NCI-H69 (cell line): Measurements from ENCODE around the gene SOBP.

ENCODE experiments used
- DNase-seq: peaks from one replicate; lab custom pipeline; 2025; lab: John Stamatoyannopoulos, UW

Gene SOBP

DNA sequence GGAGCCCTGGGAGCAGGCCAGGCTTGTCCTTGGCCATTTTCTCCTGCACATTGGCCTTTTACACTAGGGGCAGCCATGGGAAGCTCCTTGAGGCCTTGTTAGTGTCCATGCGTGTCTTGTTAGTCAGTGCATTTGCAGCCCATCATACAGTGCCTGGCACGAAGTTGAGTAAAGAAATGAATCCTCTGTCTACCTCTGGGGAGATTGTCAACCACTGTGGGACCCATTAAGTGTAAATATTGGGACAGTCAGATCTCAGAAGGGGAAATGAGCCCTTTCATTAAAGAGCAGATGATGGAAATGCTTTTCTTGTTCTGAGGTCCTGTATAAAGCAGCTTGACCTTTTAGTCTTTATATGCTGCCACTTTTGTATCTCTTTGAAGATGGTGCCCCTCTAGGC, 33.9 kb downstream of the SOBP start:
- no peak for DNase-seq

DNA sequence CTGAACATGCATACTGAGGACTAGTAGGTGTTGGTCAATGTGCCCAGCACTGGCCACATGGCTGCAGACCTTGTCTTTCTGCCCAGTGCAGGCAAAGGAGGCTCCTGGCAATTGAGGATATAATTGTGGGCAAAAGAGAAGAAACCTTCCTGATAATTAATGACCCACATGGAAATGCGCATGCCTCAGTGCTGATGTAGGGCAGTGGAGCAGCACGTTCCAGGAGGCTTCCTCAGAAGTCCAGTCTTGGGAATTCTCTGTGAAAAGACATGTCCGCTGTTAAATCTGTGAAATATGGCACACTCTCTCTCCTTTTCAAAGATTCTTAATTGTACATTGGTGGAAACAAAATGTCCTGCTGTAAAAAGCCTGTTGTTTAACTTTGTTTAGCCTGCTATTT, 34.7 kb downstream of the SOBP start:
- no peak for DNase-seq

GRCh38 chr6:107531868-107532267, 42.0 kb downstream of the SOBP start:
- DNase-seq: no peak

- DNase-seq: no peak
These were observed 42.8 kb downstream of the SOBP start for GRCh38 chr6:107532706-107533105.

DNA sequence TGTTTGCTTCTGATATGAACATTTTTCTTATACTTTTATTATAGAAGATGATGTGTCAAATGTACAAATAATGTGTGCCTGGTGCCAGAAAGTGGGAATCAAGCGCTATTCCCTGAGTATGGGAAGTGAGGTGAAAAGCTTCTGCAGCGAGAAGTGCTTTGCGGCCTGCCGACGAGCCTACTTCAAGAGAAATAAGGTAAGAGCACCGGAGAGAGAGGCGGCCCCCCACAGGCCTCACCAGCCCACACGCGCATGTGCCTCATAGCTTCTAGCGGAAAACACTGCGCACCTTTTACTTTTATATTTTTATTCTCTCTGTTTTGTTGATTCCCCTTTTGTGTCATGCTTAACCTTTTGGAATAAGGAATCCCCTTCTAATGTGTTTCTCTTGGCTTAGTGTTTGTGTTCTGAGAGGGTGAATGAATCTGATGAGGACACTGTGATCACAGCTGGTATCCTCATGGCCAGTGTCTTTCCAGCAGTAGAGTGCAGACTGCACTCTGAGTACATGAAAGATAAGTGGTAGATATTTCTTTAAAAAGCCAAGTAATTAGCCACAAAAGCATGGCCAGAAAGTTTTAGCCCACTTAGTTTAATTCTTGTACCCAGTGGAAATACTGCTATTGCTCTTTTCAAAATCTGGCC, 43.6 kb downstream of the SOBP start:
- DNase-seq: no peak

GRCh38 chr6:107534571-107535141, 44.7 kb downstream of the SOBP start:
- no peak for DNase-seq

DNA sequence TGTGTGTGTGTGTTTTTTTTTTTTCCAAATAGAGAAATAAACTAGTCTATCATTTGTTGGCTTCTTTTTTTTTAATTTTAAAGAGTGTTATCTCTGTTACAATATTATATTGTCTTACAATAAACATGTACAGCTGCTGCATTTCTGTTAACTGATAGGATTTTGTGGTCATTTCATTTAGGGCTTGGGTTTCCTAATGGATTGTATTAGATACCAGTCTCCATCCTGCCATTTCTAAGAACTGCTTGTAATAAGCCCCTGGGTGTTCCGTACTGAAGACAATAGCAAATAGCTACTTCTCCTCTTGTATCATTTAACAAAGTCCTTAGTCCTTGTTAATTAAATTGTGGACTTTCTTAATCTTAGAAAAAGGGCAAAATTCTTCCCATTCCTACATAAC, 45.7 kb downstream of the SOBP start:
- peak; percentile 17 for DNase-seq

- peak; percentile 42 for DNase-seq
These were observed 46.5 kb downstream of the SOBP start for GRCh38 chr6:107536180-107536961.

GRCh38 chr6:107537559-107537958, 47.6 kb downstream of the SOBP start:
- DNase-seq: no peak

DNA sequence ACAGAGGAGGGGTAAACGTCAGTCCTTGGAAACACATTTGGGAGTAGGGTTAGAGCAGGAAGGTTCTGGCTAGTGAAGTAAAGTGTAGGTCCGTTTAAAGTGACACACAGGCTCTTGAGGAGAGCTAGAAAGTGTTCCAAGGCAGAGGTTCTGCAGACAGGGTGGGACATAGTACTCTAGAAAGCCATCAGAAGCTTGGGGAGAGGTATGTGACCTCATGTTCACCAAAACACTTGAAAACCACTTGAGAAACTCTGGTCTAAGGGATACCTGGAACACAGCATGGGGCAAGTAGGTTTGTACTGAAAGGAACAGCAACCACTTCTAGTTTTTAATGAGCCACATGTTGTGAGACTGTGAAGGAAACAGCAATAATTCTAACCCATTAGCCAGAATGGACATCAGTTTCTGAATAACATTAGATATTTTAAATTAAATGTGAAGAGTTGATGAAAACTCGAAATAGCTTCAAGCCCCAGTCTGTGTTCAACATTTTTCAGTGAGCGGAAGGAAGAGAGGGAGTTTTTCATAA, 49.0 kb downstream of the SOBP start:
- DNase-seq: peak; percentile 42

- peak; percentile 90 for DNase-seq
These were observed 49.5 kb downstream of the SOBP start for GRCh38 chr6:107539409-107539808.

DNA sequence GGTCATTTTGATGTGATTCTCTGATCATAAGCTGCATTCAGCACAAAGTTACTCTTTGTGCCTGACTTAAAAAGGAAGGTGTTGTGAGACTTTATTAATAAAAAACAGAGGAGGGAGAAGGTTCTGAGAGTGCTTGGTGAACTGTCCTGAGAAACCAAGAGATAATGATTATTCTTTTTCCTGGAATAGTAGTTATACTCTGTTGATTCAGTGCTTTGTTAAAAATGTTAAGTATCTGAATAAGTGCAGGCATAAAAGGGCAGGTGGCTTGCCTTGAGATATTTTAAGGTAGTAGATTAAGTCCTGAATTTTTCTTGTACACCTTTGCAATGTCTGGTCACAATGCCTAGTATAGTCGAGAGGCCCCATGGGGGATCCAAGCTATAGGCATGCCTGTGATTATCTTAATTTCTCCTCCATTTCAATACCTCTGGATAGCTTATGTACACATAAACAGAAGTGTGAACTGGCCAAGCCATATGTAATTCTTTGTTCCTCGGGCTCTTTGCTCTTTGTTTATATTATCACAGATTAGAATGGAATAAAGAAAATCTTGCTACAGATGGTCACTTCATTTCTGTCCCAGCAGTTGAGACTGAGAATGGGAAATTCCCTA, 50.0 kb downstream of the SOBP start:
- DNase-seq: peak; percentile 97

DNA sequence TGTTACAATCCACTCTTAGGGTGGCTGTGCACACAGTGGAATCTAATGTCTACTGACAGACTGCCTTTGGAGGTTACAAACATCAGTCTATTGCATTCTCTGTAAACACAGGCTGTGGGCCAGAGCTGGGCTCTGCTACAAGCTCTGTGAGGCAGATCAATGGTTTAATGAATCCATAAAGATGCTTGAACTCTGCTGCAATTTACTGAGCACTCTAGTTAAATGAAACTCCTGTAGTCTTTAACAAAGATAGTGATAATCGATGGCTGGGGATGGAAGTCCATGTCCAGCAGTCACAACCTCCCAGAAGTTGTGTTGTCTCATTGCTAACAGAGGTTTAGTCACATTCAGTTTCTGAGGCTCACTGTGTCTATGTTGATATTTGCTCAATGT, 50.5 kb downstream of the SOBP start:
- no peak for DNase-seq

- DNase-seq: no peak
These were observed 52.3 kb downstream of the SOBP start for GRCh38 chr6:107542192-107542668.

GRCh38 chr6:107543088-107543487, 53.2 kb downstream of the SOBP start:
- DNase-seq: no peak

DNA sequence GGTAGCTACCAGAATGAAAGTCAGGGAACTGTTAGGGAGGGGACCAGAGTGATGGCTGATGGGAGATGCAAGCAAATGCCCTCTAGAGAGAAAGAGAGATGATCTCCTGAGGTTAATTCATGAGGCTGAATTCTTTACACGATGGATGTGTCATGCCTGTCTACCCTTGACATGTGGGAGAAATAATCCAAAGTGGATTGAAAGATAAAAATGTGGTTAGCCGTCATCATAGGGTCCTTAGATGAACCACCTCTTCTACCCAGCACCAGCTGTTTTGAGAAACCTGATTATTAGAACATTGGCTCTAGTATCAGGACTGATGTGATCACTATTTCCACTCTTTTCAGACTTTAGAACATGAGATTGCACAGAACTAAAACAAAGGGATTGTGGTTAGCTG, 53.6 kb downstream of the SOBP start:
- DNase-seq: no peak

DNA sequence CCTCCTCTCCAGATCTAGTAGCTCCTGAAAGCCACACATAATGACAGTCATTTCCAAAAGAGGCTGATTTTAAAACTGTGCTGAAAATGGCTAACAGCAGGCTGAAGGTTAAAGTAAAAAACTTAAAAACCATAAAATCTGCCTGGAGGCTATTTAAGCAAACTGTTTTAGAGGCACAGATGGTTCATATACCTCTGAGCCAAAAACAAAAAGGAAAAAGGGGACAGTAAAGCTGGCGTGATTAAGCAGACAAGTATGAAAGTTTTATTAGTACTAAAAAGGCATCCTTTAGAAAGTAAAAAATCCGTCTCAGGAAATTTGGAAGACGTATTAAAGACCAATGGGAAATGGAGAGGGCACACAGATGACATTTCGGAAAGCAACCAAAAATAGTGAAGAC, 55.8 kb downstream of the SOBP start:
- DNase-seq: no peak

DNA sequence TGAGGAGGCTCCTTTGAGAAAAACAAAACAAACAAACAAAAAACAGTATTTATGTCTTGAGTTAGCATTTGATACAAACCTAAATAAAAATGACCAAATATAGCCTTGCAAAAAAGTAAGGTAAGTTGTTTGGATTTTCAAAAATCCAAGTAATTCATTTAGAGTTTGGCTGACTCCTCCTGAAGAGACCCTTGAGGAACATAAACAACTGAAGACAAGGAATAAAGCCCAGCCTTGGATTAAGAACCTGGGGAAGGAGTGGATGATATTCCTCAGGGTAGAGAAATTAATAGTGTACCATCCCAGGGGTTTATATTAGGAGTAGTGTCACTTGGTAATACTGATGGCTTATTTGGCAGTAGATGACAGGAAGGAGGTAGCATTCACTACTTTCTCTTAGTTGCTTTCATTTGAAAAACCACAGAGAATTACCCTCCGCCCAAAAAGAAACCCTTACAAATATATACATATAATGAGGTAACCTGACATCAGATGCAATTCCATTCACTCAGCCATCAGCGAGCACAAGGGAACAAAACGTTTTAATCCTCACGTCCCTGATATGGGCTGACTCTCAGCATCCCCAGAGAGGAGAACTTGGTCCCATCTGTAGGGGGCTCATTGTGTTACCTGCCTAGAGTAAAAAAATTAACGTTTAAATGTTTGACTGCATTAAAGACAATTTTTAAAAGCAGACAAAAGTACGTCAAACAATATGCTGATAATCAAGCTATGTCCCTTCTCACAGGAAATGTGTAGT, 57.0 kb downstream of the SOBP start:
- DNase-seq: peak; percentile 92

- DNase-seq: peak; percentile 97
These were observed 57.5 kb downstream of the SOBP start for GRCh38 chr6:107547451-107547840.

GRCh38 chr6:107550241-107550840, 60.4 kb downstream of the SOBP start:
- peak; percentile 83 for DNase-seq

- no peak for DNase-seq
These were observed 61.0 kb downstream of the SOBP start for GRCh38 chr6:107550906-107551305.
